Measurements from ENCODE around the gene CFAP70.

GRCh38 chr10:73207883-73208282, 150.8 kb downstream of the CFAP70 start:
- TF ChIP-seq EZH2phosphoT487 (IDR thresholded peaks at IDR 0.05; ENCODE audit: insufficient read depth, low read depth) (no peak), EZH2 (IDR thresholded peaks at IDR 0.05; ENCODE audit: insufficient read depth, poor library complexity, severe bottlenecking) (no peak)

Data from GM23248 (cell line).